ENCODE measurements around the gene GRAMD1C. TPM values are rescaled to one million over a fixed set of nuclear protein-coding genes. Genes with fewer than 3 reads are reported as not detected.
A peak's percentile ranks its signal among the peaks of the same experiment; 100 is the strongest.

The GRAMD1C gene
- total and polyA plus RNA-seq, 9 of the 15 experiments (the other 6 are each of a cell fraction or from before 2014, with no cell fraction given), result not detected

DNA sequence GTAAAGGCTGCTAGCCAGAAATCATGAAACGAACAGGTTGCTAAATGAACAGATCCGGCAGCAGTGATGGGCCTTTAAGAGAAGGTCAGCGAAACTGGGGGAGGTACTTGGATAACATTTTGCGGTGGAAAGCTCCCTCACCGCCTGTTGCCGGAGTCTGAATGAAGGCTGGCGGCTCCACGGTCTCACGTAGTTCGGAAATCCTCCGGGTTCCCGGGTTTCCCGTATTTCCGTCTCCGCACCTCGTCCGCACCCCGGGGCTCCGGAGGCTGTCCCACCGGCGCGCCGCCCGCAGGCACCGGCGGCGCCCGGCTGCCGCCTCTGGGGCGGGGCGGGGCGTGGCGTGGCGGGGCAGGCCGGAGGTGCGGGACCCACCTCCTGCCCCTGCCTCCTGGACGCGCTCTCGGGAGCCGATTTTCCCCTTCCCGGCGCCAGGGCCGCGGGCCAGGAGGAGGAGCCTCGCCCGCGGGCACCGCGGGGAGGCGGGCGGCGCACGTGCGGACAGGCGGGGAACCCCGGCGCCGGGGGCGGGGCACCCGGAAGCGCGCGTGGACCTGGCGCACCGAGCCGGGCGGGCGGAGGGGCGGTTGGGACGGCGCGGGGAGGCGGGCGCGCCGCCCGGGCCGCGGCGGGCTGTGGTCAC is 108.9 kb downstream of the GRAMD1C start, which contains the start of gene ZDHHC23 (continued):
- TF ChIP-seq L3MBTL2 (IDR thresholded peaks at IDR 0.05) (peak; percentile 44; the same call in 1 of the 2 replicates), ZNF3 (CRISPR knock-in tag; IDR thresholded peaks at IDR 0.05) (no peak), CXXC5 (CRISPR knock-in tag; IDR thresholded peaks at IDR 0.05) (peak; percentile 64), CEBPB (tag; IDR thresholded peaks at IDR 0.05) (no peak), COPS2 (conservative IDR thresholded peaks at IDR 0.05) (no peak), ZNF695 (CRISPR knock-in tag; IDR thresholded peaks at IDR 0.05) (no peak), CCAR2 (IDR thresholded peaks at IDR 0.05; ENCODE audit: low read depth, low read length) (no peak), ELF1 (tag; IDR thresholded peaks at IDR 0.05) (peak; percentile 73), HDAC8 (tag; IDR thresholded peaks at IDR 0.05) (no peak), CCNT2 (IDR thresholded peaks at IDR 0.05; ENCODE audit: borderline replicate concordance, extremely low read depth, insufficient read length, low read depth, low read length) (peak; percentile 13), BRD4 (IDR thresholded peaks at IDR 0.05) (no peak), BHLHE40 (IDR thresholded peaks at IDR 0.05; ENCODE audit: low read length) (peak; percentile 51; the same call in 1 of the 2 replicates), FOXP1 (CRISPR knock-in tag; IDR thresholded peaks at IDR 0.05) (no peak), ZSCAN32 (CRISPR knock-in tag; IDR thresholded peaks at IDR 0.05) (no peak), ZNF174 (CRISPR knock-in tag; IDR thresholded peaks at IDR 0.05) (no peak), RBBP5 (IDR thresholded peaks at IDR 0.05; ENCODE audit: borderline replicate concordance, insufficient read depth, low read length, poor library complexity, severe bottlenecking) (peak; percentile 32), SNRNP70 (optimal IDR thresholded peaks at IDR 0.05; ENCODE audit: low read depth, low read length) (no peak), SMAD4 (CRISPR knock-in tag; conservative IDR thresholded peaks at IDR 0.05) (peak; percentile 15; the same call in 1 of the 2 replicates), FOXK1 (CRISPR knock-in tag; IDR thresholded peaks at IDR 0.05; ENCODE audit: borderline replicate concordance) (no peak), ARNT (IDR thresholded peaks at IDR 0.05) (no peak), GATAD2B (IDR thresholded peaks at IDR 0.05; ENCODE audit: borderline replicate concordance) (peak; percentile 69; the same call in 1 of the 2 replicates)
- TF ChIP-seq, protein P1, sequence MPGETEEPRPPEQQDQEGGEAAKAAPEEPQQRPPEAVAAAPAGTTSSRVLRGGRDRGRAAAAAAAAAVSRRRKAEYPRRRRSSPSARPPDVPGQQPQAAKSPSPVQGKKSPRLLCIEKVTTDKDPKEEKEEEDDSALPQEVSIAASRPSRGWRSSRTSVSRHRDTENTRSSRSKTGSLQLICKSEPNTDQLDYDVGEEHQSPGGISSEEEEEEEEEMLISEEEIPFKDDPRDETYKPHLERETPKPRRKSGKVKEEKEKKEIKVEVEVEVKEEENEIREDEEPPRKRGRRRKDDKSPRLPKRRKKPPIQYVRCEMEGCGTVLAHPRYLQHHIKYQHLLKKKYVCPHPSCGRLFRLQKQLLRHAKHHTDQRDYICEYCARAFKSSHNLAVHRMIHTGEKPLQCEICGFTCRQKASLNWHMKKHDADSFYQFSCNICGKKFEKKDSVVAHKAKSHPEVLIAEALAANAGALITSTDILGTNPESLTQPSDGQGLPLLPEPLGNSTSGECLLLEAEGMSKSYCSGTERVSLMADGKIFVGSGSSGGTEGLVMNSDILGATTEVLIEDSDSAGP (CRISPR knock-in tag; IDR thresholded peaks at IDR 0.05), result 0 out of 2 replicates have a peak, but pooled peaks have one; percentile 65
- TF ChIP-seq, protein P2, sequence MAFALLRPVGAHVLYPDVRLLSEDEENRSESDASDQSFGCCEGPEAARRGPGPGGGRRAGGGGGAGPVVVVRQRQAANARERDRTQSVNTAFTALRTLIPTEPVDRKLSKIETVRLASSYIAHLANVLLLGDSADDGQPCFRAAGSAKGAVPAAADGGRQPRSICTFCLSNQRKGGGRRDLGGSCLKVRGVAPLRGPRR (CRISPR knock-in tag; IDR thresholded peaks at IDR 0.05), result no peak
- TF ChIP-seq, protein P3, sequence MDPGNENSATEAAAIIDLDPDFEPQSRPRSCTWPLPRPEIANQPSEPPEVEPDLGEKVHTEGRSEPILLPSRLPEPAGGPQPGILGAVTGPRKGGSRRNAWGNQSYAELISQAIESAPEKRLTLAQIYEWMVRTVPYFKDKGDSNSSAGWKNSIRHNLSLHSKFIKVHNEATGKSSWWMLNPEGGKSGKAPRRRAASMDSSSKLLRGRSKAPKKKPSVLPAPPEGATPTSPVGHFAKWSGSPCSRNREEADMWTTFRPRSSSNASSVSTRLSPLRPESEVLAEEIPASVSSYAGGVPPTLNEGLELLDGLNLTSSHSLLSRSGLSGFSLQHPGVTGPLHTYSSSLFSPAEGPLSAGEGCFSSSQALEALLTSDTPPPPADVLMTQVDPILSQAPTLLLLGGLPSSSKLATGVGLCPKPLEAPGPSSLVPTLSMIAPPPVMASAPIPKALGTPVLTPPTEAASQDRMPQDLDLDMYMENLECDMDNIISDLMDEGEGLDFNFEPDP (CRISPR knock-in tag; IDR thresholded peaks at IDR 0.05), result no peak
